ENCODE data around the gene SRD5A1.
"Not testable (repeated sequence)": the region's sequence is repeated elsewhere in the genome, so short reads cannot be mapped to it uniquely, and the experiment has no call there.

SRD5A1 gene

GRCh38 chr5:6644794-6645241 lies 11.6 kb downstream of the SRD5A1 start:
- no peak for DNase-seq (ENCODE audit: low spot score)

DNA sequence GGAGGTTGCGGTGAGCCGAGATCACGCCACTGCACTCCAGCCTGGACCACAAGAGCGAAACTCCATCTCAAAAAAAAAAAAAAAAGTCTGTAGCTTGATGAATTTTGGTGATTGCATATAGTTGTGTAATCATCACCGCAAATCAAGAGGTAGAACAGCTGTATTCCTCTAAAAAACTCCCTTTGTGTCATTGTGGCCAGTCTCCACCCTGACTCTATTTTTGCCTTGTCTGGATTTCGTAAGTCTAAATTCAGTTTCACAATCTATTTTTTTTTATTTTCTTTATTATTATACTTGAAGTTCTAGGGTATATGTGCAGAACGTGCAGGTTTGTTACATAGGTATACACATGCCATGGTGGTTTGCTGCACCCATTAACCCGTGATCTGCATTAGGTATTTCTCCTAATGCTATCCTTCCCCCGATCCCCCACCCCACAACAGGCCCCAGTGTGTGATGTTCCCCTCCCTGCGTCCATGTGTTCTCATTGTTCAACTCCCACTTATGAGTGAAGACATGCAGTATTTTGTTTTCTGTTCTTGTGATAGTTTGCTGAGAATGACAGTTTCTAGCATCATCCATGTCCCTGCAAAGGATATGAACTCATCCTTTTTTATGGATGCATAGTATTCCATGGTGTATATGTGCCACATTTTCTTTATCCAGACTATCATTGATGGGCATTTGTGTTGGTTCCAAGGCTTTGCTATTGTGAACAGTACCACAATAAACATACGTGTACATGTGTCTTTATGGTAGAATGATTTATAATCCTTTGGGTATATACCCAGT lies 12.5 kb downstream of the SRD5A1 start:
- peak; percentile 27 for DNase-seq (ENCODE audit: low spot score)

- DNase-seq (ENCODE audit: low spot score): no peak
These were observed 15.9 kb downstream of the SRD5A1 start for GRCh38 chr5:6649186-6649585.

- no peak for DNase-seq (ENCODE audit: low spot score)
These were observed 16.4 kb downstream of the SRD5A1 start for GRCh38 chr5:6649681-6650080.

GRCh38 chr5:6652025-6652424 lies 18.8 kb downstream of the SRD5A1 start:
- DNase-seq (ENCODE audit: low spot score): no peak

GRCh38 chr5:6655432-6655831 lies 22.2 kb downstream of the SRD5A1 start:
- no peak for DNase-seq (ENCODE audit: low spot score)

GRCh38 chr5:6656680-6657079 lies 23.4 kb downstream of the SRD5A1 start:
- no peak for DNase-seq (ENCODE audit: low spot score)

- DNase-seq (ENCODE audit: low spot score): no peak
These were observed 26.9 kb downstream of the SRD5A1 start for GRCh38 chr5:6659941-6660684.

GRCh38 chr5:6660688-6661087 lies 27.4 kb downstream of the SRD5A1 start:
- no peak for DNase-seq (ENCODE audit: low spot score)

- DNase-seq (ENCODE audit: low spot score): no peak
These were observed 33.5 kb downstream of the SRD5A1 start for GRCh38 chr5:6666762-6667161.

- no peak for DNase-seq (ENCODE audit: low spot score)
These were observed 34.4 kb downstream of the SRD5A1 start for GRCh38 chr5:6667648-6668047.

DNA sequence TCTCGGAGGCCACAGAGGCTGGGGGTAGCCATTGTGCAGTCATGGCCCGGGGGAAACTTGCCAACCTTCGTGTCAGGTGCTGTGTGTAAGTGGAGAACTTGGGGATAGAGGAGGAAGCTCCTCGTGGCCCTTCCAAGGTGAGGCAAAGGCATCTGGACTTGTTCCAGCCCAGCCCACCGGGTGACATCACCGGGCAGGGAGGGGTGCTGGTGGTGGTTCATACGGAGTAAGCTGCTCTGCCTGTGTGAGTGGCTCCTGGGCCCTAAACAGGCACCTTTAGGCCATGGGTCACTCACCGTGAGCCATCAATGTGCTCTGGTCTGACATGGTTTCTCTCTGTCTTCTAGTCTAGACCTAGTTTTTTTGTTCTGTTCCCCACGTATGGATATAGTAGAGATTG lies 35.5 kb downstream of the SRD5A1 start:
- not testable (repeated sequence) for DNase-seq (ENCODE audit: low spot score)

DNA sequence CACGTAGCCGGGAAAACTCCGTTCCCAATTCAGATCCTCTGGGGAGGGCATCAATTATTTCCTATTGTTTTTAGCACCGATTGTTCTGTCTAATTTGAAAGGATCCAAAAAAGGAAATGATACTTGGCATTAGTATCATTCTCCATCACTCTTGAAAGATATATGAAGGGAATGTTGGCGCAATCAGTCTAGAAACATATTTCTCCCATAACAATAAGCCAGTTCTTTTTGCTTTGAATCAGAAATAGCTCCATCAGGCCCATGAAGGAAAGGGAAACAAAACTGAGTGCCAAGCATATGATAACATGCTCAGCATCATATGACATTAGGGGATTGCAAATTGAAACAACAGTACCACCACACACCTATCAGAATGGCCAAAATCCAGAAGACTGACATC lies 39.8 kb downstream of the SRD5A1 start:
- no peak for DNase-seq (ENCODE audit: low spot score)

DNA sequence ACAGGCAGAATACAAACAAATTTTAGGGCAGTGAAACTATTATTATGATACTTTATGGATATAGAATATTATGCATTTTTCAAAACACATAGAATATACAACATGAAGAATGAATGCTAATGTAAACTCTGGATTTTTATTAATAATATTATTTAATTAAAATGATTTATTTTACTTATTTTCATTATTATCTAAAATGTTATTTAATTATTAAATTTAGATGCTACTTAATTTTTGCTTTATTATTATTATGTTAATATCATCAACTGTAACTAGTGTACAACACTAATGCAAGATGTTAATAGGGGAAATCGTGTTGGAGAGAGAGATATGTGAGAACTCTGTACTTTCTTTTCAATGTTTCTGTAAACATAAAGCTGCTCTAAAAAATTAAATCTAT lies 40.7 kb downstream of the SRD5A1 start:
- no peak for DNase-seq (ENCODE audit: low spot score)

DNA sequence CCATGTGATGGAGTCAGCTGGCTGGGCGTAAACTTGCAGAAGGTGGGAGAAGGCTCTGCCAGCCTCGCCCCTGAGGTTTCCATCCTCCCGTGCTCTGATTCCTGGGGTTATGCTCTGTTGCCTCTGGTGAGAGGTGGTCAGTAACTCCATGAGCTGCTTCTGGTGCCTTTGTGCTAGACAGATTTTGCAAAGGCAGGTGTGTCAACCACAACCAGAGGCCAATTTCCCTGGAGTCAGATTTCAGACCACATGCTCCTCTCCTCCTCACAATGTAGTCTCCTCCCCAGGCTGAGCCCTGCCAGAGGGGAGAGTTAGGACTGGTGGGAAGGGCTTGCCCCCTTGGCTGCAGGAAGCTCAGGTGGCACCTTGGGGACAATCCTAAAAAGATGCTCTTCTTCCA lies 41.2 kb downstream of the SRD5A1 start:
- DNase-seq (ENCODE audit: low spot score): no peak

- no peak for DNase-seq (ENCODE audit: low spot score)
These were observed 41.6 kb downstream of the SRD5A1 start for GRCh38 chr5:6674886-6675285.

GRCh38 chr5:6675784-6676491 lies 42.7 kb downstream of the SRD5A1 start:
- DNase-seq (ENCODE audit: low spot score): no peak

- no peak for DNase-seq (ENCODE audit: low spot score)
These were observed 43.5 kb downstream of the SRD5A1 start for GRCh38 chr5:6676702-6677101.

DNA sequence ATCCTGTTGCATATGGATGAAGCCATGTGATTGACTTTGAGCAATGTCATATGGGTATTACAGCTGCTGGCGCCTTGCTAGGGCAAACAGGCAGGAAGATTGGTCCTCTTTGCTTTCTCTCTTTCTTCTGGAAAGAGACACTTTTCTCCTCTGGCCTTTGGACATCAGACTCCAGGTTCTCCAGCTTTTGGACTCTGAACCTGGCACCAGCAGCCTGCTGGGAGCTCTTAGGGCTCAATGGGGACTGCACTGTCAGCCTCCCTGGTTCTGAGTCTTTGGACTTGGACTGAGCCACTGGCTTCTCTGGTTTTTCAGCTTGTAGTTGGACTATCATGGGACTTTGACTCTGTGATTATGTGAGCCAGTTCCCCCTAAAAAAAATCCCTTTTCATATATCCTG lies 45.1 kb downstream of the SRD5A1 start:
- no peak for DNase-seq (ENCODE audit: low spot score)

DNA sequence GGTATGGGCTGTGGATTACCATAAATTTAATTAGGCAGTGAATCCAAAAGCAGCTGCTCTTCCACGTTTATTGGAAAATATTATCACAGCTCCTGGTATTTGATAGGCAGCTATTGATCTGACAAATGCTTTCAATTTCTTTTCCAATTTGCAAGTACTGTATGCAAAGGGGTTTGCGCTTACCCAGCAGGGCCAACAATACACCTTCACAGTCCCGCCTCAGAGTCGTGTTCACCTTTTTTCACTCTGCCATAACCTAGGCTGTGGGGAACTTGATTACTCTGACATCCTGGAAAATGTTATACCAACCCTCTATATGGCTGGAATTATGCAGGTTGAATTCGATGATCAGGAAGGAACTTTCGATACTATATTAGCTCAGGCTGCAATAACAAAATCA lies 47.7 kb downstream of the SRD5A1 start:
- no peak for DNase-seq (ENCODE audit: low spot score)

DNA sequence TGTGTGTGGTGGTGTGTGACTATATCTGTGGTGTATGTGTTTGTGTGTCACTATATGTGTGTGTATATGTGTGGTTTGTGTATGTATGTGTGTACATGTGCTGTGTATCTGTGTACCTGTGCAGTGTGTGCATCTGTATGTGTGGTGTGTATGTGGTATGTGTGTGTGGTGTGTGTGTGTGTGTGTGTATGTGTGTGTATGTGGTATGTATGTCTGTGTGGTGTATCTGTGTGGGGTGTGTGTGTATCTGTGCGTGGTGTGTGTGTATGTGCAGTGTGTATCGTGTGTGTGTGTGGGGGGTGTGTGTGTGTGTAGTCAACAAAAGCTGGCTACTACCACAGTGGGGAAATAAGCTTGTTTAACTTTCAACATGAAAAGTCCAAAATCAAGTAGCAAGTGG lies 48.4 kb downstream of the SRD5A1 start:
- DNase-seq (ENCODE audit: low spot score): no peak

DNA sequence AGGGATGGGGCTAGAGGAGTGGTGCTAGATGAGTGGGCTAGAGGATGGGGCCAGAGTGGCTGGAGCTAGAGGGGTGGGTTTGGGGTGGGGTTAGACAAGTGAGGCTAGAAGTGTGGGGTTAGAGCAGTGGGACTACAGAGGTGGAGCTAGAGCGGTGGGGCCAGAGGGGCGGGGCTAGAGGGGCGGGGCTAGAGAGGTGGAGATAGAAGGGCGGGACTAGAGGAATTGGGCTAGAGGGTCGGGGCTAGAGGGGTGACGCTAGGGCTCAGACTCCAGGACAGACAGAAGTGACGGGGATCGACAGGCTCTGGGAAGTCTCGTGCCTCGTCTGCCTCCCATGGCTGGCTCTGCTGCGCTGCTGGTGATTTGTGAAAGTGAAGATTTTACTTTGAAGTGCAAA lies 49.0 kb downstream of the SRD5A1 start:
- no peak for DNase-seq (ENCODE audit: low spot score)

DNA sequence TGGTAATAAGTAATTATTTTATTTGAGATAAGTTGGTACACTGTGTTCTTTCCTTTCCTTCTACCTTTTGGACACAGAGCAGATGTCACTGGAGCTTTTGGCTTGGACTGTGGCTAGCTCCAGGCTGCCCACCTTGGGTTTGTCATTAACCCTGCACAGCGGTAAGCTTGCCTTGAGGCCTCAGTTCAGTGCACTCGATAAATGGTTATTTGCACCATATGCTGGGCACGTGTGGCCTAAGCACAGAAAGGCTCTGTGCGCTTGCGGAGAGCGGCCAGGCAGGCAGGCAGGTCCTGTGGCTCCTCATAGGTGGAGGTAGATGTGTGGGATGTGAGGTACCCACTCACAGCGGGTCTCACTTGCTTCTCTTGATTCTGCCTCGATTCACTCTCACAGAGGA lies 50.0 kb downstream of the SRD5A1 start:
- no peak for DNase-seq (ENCODE audit: low spot score)
